ENCODE measurements around the gene MRPS22.
A peak's percentile ranks its signal among the peaks of the same experiment; 100 is the strongest.

The MRPS22 gene

DNA sequence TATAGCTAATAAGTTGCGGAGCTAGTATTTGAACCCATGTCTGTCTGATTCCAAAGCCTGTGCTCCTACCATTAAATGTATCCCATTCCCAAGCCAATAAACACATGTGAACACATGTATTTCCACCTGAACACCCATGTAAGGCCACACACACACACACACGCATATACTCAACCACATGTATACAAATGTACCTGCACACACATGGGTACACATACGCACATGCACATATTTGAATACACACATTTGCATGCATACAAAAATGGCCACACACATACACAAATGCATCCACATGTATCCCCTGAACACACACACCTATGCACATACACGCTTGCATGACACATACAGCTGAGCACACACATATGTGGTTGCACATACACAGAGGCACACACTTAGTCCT lies 5.4 kb upstream of the MRPS22 start:
- TF ChIP-seq EZH2phosphoT487 (IDR thresholded peaks at IDR 0.05; ENCODE audit: borderline replicate concordance), result no peak
- TF ChIP-seq, protein P1, sequence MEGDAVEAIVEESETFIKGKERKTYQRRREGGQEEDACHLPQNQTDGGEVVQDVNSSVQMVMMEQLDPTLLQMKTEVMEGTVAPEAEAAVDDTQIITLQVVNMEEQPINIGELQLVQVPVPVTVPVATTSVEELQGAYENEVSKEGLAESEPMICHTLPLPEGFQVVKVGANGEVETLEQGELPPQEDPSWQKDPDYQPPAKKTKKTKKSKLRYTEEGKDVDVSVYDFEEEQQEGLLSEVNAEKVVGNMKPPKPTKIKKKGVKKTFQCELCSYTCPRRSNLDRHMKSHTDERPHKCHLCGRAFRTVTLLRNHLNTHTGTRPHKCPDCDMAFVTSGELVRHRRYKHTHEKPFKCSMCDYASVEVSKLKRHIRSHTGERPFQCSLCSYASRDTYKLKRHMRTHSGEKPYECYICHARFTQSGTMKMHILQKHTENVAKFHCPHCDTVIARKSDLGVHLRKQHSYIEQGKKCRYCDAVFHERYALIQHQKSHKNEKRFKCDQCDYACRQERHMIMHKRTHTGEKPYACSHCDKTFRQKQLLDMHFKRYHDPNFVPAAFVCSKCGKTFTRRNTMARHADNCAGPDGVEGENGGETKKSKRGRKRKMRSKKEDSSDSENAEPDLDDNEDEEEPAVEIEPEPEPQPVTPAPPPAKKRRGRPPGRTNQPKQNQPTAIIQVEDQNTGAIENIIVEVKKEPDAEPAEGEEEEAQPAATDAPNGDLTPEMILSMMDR (conservative IDR thresholded peaks at IDR 0.05; ENCODE audit: low read length), result no peak
- Histone ChIP-seq H3F3A (ENCODE audit: low read depth) (no peaks in the 10 kb centered on the region), H3K79me2 (ENCODE audit: insufficient read depth, low read length) (no peaks in the 10 kb centered on the region), H3K4me1 (ENCODE audit: insufficient read depth, low read length, poor library complexity, severe bottlenecking) (peaks cover 20% of the 10 kb centered on the region), H3K4me2 (ENCODE audit: low read depth, low read length, poor library complexity, severe bottlenecking) (peak overlapping the region; percentile 32), H3K9me3 (ENCODE audit: insufficient read depth, low read depth, low read length) (no peaks in the 10 kb centered on the region), H3K36me3 (ENCODE audit: insufficient read depth, low read length) (no peaks in the 10 kb centered on the region), H3K9ac (ENCODE audit: low read depth, low read length, poor library complexity, severe bottlenecking) (no peak overlapping the region), H3K4me3 (ENCODE audit: low read length, poor library complexity, severe bottlenecking) (no peak overlapping the region), H4K20me1 (ENCODE audit: insufficient read depth, low read length, poor library complexity, severe bottlenecking) (no peaks in the 10 kb centered on the region), H2AFZ (ENCODE audit: low read length) (peak overlapping the region; percentile 38), H3K27me3 (ENCODE audit: insufficient read depth, low read length, poor library complexity, severe bottlenecking) (no peaks in the 10 kb centered on the region), H3K9me2 (replicated peaks; ENCODE audit: low read depth, low read length) (no peaks in the 10 kb centered on the region)

DNA sequence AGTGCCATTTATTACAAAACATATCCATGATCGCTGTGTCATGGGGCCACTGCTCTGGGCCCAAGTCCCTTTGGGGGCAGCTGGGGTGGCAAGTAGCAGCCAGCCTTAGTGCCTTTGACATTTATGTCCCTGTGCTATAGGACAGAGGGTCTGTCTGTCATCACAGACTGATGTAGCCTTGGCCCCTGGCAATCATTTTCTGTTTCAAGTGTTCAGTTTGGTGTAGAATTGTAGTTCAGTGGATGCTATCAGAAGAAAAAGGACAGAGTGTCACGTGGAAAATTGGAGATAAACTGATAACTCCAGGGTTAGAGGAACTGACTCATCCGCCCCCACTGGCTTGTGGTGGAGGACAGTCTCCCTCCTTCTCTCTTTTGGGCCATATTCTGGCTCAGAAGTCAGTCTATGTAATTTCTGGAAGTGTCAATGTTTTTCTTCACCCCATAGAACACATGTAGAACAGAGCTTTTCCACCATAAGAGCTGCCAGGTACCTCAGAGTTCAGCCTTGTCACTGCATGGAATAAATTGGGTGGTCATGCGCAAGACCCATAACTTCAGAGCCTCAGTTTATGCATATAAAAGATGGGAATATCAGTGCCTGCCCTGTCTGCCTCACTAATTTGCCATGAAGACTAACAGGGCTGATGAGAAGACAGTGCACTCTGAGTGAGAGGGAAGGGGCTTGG lies 4.5 kb upstream of the MRPS22 start:
- peaks cover 20% of the 10 kb centered on the region for H3K4me1 ChIP-seq (ENCODE audit: insufficient read depth, low read length, poor library complexity, severe bottlenecking)
- H3K4me3 ChIP-seq (ENCODE audit: low read length, poor library complexity, severe bottlenecking), result no peak overlapping the region
- no peaks in the 10 kb centered on the region for H4K20me1 ChIP-seq (ENCODE audit: insufficient read depth, low read length, poor library complexity, severe bottlenecking)
- peak overlapping the region; percentile 32 for H3K4me2 ChIP-seq (ENCODE audit: low read depth, low read length, poor library complexity, severe bottlenecking)
- H3K27me3 ChIP-seq (ENCODE audit: insufficient read depth, low read length, poor library complexity, severe bottlenecking), result no peaks in the 10 kb centered on the region
- H2AFZ ChIP-seq (ENCODE audit: low read length), result peak overlapping the region; percentile 38
- H3F3A ChIP-seq (ENCODE audit: low read depth), result no peaks in the 10 kb centered on the region
- TF ChIP-seq, protein P1 (conservative IDR thresholded peaks at IDR 0.05; ENCODE audit: low read length), result no peak
- TF ChIP-seq EZH2phosphoT487 (IDR thresholded peaks at IDR 0.05; ENCODE audit: borderline replicate concordance), result no peak
- no peaks in the 10 kb centered on the region for H3K9me2 ChIP-seq (replicated peaks; ENCODE audit: low read depth, low read length)
- no peaks in the 10 kb centered on the region for H3K9me3 ChIP-seq (ENCODE audit: insufficient read depth, low read depth, low read length)
- H3K79me2 ChIP-seq (ENCODE audit: insufficient read depth, low read length), result peaks cover 6% of the 10 kb centered on the region
- no peak overlapping the region for H3K9ac ChIP-seq (ENCODE audit: low read depth, low read length, poor library complexity, severe bottlenecking)
- no peaks in the 10 kb centered on the region for H3K36me3 ChIP-seq (ENCODE audit: insufficient read depth, low read length)

DNA sequence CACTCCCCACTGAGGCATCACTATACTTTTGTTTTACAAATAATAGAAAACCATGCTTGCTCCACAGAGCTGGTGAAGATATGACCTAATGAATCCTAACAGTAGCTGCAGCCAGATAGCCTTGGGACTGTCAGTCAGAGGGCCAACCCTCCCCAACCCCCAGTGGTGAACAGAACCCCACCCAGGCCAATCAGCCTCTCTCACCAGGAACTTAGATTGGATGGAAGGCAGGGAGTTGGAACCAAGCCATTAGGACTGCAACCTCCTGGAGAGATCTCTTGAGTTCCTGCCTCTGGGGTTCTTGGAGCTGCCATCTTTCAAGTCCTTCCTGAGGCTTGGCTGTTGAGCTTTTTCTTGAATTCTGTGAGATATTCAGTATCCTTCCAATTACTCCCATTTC lies 3.0 kb upstream of the MRPS22 start:
- TF ChIP-seq EZH2phosphoT487 (IDR thresholded peaks at IDR 0.05; ENCODE audit: borderline replicate concordance), result no peak
- TF ChIP-seq, protein P1 (conservative IDR thresholded peaks at IDR 0.05; ENCODE audit: low read length), result no peak
- Histone ChIP-seq H3K4me3 (ENCODE audit: low read length, poor library complexity, severe bottlenecking) (no peak overlapping the region), H3K4me1 (ENCODE audit: insufficient read depth, low read length, poor library complexity, severe bottlenecking) (peaks cover 34% of the 10 kb centered on the region), H3K4me2 (ENCODE audit: low read depth, low read length, poor library complexity, severe bottlenecking) (no peak overlapping the region), H3K9ac (ENCODE audit: low read depth, low read length, poor library complexity, severe bottlenecking) (no peak overlapping the region), H3K9me3 (ENCODE audit: insufficient read depth, low read depth, low read length) (no peaks in the 10 kb centered on the region), H2AFZ (ENCODE audit: low read length) (no peak overlapping the region), H3K79me2 (ENCODE audit: insufficient read depth, low read length) (peaks cover 20% of the 10 kb centered on the region), H3K27me3 (ENCODE audit: insufficient read depth, low read length, poor library complexity, severe bottlenecking) (no peaks in the 10 kb centered on the region), H3K36me3 (ENCODE audit: insufficient read depth, low read length) (no peaks in the 10 kb centered on the region), H3K9me2 (replicated peaks; ENCODE audit: low read depth, low read length) (no peaks in the 10 kb centered on the region), H4K20me1 (ENCODE audit: insufficient read depth, low read length, poor library complexity, severe bottlenecking) (peaks cover 4% of the 10 kb centered on the region), H3F3A (ENCODE audit: low read depth) (no peaks in the 10 kb centered on the region)

Measured in Loucy (cell line).